HG03175 (cell line): ENCODE measurements around the gene PPARG.
"Not testable (repeated sequence)": the region's sequence is repeated elsewhere in the genome, so short reads cannot be mapped to it uniquely, and the experiment has no call there.

Experiments
- ATAC-seq: cut with Tn5 transposase; IDR thresholded peaks from one replicate; pipeline ENCODE4 v1.9.1; 2021; ENCODE audit warnings: mild to moderate bottlenecking, moderate library complexity; ENCODE audit not compliant: unreplicated experiment

Gene PPARG

DNA sequence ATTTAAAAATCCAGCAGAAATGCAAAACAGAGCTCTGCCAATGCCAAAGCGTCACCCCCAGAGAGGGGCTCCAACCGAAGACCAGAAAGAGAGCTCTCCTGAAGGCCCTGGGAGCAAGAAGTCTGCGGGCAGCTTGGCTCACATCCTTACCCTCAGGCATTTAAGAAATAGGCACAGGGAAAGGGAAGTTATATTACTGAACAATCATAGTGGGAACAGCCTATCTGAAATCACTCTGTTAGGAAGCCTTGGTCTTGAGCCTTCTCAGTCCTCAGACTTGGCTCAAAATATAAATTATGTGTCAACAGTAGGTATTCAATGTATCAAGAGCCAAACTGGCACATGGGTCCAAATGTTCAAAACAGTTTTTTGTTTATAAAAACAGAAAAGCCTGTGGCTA lies 10.3 kb upstream of the PPARG start:
- no peak for ATAC-seq

- no peak for ATAC-seq
Observed at GRCh38 chr3:12279591-12280326, 9.1 kb upstream of the PPARG start.

GRCh38 chr3:12280357-12280806 lies 8.5 kb upstream of the PPARG start:
- ATAC-seq, result no peak

DNA sequence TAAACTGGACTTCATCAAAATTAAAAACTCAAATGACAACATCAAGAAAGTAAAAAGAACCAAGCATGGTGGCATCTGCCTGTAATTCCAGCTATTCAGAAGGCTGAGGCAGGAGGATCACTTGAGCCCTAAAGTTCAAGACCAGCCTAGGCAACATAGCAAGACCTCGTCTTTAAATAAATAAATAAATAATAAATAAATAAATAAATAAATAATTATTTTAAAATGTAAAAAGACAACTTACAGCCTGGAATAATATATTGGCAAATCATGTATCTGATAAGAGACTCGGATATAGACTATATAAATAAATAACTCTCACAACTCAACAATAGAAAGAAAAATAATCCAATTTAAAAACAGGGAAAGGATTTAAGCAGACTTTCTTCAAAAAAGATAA lies 4.3 kb upstream of the PPARG start:
- no peak for ATAC-seq

- ATAC-seq, result no peak
Observed at GRCh38 chr3:12285003-12285555, 3.8 kb upstream of the PPARG start.

DNA sequence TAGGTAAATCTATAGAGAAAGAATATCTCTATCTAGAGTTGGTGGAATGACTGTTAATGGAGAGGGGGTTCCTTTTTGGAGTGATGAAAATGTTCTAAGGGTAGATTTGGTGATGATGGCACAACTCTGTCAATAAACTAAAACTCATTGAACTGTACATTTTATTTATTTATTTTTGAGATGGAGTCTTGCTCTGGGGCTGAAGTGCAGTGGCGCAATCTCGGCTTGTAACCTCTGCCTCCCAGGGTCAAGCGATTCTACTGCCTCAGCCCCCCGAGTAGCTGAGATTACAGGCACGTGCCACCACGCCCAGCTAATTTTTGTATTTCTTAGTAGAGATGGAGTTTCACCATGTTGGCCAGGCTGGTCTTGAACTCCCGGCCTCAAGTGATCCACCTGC lies 3.1 kb upstream of the PPARG start:
- not testable (repeated sequence) for ATAC-seq

DNA sequence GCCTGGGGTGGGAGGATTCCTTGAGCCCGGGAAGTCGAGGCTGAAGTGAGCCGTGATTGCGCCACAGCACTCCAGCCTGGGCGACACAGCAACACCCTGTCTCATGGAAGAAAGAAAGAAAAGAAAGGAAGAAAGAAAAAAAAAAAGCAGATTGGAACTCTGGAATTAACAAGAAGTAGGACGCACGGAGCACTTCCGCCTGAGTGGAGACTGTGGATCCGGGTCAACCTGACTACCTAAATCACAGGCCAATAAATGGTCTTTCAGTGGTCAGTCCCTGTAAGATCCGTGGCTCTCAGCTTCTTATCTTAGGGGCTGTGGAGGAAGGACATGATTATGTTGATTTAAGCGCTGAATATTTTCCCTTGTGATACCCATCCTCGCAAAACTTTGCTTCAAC lies 2.4 kb upstream of the PPARG start:
- ATAC-seq, result no peak

DNA sequence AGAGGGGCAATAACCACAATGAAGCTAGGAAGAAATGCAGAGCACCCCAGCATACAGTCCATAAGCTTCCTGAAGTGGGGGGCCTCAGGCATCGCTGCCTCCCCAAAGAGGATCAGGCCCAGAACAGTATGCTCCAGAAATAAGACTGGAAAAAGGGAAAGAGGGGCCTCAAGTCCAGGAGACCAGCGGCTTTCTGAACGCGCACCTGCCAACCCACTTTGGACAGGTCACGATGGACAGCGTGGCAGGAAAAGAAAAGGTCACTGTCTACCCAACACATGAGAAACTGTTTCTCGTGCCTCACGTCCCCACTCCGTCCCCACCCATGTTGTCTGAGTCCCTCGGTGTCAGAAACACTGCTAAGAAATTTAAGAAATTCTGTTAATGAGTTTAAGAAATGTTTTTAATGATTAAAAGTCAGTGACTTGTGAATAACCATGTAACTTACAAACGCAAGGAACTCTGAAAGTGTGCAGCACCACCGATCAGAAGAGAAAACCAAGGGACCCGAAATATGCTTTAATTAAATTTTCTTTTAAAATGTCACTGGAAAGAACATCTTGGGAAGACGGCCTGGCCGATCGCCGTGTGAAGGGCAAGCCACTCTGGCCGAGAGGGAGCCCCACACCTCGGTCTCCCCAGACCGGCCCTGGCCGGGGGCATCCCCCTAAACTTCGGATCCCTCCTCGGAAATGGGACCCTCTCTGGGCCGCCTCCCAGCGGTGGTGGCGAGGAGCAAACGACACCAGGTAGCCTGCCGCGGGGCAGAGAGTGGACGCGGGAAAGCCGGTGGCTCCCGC lies 1.7 kb upstream of the PPARG start:
- no peak for ATAC-seq

DNA sequence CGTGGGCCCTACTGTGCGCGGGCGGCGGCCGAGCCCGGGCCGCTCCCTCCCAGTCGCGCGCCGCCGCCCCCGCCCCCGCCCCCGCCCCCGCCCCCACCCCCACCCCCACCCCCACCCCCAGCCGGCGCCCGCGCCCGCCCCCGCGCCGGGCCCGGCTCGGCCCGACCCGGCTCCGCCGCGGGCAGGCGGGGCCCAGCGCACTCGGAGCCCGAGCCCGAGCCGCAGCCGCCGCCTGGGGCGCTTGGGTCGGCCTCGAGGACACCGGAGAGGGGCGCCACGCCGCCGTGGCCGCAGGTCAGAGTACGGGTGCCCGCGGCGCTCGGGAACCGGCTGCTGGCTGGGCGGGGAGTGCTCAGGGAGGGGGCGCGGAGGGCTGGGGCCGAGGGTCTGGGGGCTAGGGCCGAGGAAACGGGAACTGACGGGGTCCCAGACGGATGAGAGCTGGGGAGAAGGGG lies 1.1 kb upstream of the PPARG start:
- ATAC-seq, result no peak

GRCh38 chr3:12289524-12289923 lies 654 bp downstream of the PPARG start:
- ATAC-seq, result no peak

- no peak for ATAC-seq
Observed at GRCh38 chr3:12292770-12293169, 3.9 kb downstream of the PPARG start.

GRCh38 chr3:12294885-12295580 lies 6.2 kb downstream of the PPARG start:
- no peak for ATAC-seq

- no peak for ATAC-seq
Observed at GRCh38 chr3:12296511-12296910, 7.6 kb downstream of the PPARG start.

- ATAC-seq, result no peak
Observed at GRCh38 chr3:12299026-12299425, 10.2 kb downstream of the PPARG start.

GRCh38 chr3:12300137-12300536 lies 11.3 kb downstream of the PPARG start:
- ATAC-seq, result no peak

DNA sequence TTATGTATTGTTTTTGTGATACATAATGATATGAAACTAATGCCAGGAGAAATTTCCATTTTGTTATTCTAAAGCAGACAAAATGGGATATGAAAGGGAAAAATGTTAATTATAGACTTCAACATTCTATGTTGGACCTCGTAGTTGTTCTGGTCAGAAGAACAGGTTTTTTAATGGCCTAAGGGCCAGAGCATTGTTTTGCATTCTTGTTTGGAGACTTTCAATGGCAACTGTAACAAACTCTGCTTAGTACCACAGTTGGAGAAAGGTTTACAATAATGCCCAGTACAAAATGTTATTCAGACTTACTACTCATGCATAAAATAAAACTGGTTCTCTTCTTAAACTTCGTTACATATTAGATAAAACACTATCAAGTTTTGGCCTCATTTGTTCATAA lies 12.2 kb downstream of the PPARG start:
- ATAC-seq, result no peak

- no peak for ATAC-seq
Observed at GRCh38 chr3:12301513-12301912, 12.6 kb downstream of the PPARG start.

GRCh38 chr3:12302564-12302963 lies 13.7 kb downstream of the PPARG start:
- no peak for ATAC-seq

GRCh38 chr3:12303534-12303933 lies 14.7 kb downstream of the PPARG start:
- ATAC-seq, result no peak

DNA sequence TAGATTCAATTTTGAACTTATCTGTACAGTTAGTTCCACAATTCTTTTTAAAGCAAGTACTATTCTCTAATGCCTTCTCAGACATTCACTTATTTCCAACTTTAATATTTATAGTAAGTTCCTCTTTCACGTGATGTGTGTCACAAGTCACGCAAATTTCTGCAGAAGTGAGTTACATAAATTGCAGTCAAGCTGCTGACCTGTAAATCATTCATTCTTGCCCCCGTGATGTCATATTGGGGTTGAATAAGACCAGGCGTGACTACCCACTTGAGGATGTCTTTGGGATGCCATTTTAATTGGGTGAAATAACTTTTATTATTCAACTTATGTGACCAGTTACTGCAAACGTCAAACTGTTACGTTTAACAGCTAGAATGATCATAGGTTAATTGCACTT lies 15.1 kb downstream of the PPARG start:
- ATAC-seq, result no peak

DNA sequence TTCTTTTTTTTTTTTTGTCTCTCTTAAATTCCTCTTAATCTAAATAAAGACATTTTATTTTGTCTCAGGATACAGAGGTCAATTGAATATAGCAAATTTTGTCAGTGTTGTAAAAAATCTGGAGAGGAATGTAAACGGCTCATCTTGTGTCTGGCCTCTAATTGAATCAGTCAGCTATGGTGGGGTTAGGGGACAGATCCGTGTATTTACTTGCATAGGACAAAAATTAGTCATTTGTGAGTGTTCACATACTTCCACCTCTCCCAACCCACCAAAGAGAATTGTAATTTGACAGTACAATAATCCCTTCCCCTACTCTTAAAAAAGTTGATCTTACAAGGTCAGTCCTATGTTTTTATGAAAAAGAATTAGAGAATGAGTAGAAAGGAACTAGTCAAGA lies 18.3 kb downstream of the PPARG start:
- ATAC-seq, result no peak
